Heart right ventricle (tissue), 16 donors: Measurements from ENCODE around the gene CACNG3. TPM values are rescaled to one million over a fixed set of nuclear protein-coding genes. Genes with fewer than 3 reads are reported as not detected.

Experiments
- ATAC-seq, 8 donors: fragments of 200-7000 bp; cut with Tn5 transposase; one replicate each; pipeline ENCODE4 v1.9.1; 2020; ENCODE audit warnings: mild to moderate bottlenecking in 8 of 8, moderate library complexity in 8 of 8, moderate number of reproducible peaks in 1 of 8
- DNase-seq, 2 donors: peaks; one replicate each; pipeline ENCODE4 v3.0.0-alpha.2; 2020
- H3K27ac ChIP-seq, 10 donors: fragments of 200-600 bp; sonication (generic) in 2 of 10; one replicate each; pipeline versions ENCODE4 v1.5.0 to v1.8.0; 2020 to 2022; ENCODE audit warnings: mild to moderate bottlenecking in 3 of 10
- H3K27me3 ChIP-seq, 7 donors: fragments of 200-600 bp; one replicate each; pipeline ENCODE4 v1.8.0; 2021 to 2022; ENCODE audit warnings: mild to moderate bottlenecking in 2 of 7
- H3K36me3 ChIP-seq, 9 donors: fragments of 200-600 bp; sonication (generic) in 1 of 9; one replicate each; pipeline versions ENCODE4 v1.5.0 to v1.8.0; 2020 to 2022; ENCODE audit warnings: mild to moderate bottlenecking in 2 of 9
- H3K4me1 ChIP-seq, 9 donors: fragments of 200-600 bp; sonication (generic) in 1 of 9; one replicate each; pipeline versions ENCODE4 v1.5.0 to v1.8.0; 2020 to 2022; ENCODE audit warnings: mild to moderate bottlenecking in 4 of 9
- H3K4me3 ChIP-seq, 10 donors: fragments of 200-600 bp; sonication (generic) in 2 of 10; one replicate each; pipeline versions ENCODE4 v1.5.0 to v1.8.0; 2020 to 2022; ENCODE audit warnings: mild to moderate bottlenecking in 7 of 10, moderate library complexity in 2 of 10
- H3K9me3 ChIP-seq, 11 donors: fragments of 200-600 bp in 10 of 11; sonication (generic) in 2 of 11; one replicate each; pipeline versions ENCODE4 v1.5.0 to v1.8.0; 2013 to 2022; ENCODE audit warnings: mild to moderate bottlenecking in 2 of 11, control low read depth in 1 of 11, moderate library complexity in 1 of 11
- WGBS, 2 donors: extraction: QIAGEN DNeasy Blood & Tissue Kit; methylation state at CpG; one replicate each; pipeline ENCODE4 v1.1.7; 2013; ENCODE audit warnings: inconsistent platforms in 1 of 2; 5-methylcytosine and 5-hydroxymethylcytosine counted together
- intact Hi-C, 10 donors: fragments of 100-400 bp; cut with DNase I; formaldehyde crosslinking; loops; one replicate each; pipeline versions ENCODE4 v1.11.1 to v1.14.2; 2022
- polyA plus RNA-seq, 2 donors: library from polyadenylated mRNA; stranded (reverse); fragments of 200-250 nt; gene quantifications; one replicate each; pipeline ENCODE4 v1.2.3, GENCODE V29; 2013
- total RNA-seq, 10 donors: library from RNA; stranded (reverse); fragmentation: NEBNext Ultra II Directional in 3 of 10; extraction: Animal tissue kit (Norgen Biotek cat#: 25700) in 3 of 10; gene quantifications; one replicate each; pipeline versions ENCODE4 v1.2.1 to v1.2.4, GENCODE V29; 2021 to 2023
- TF ChIP-seq, protein P1 (sequence below), 9 donors: fragments of 200-600 bp; sonication (generic) in 2 of 9; IDR thresholded peaks; one replicate each; pipeline versions ENCODE4 v1.5.0 to v1.8.0; 2021 to 2022; ENCODE audit warnings: antibody characterized with exemption in 9 of 9, mild to moderate bottlenecking in 5 of 9, moderate library complexity in 1 of 9
- donor health status: Arrhythmogenic right ventricular cardiomyopathy.
- donor health status: ischemic (EF 13 %, LVEDD 7.1; RV severe dilation, severe dysfunction).
- donor health status: healthy with polysubstance abuse.
- donor health status: DM: no; HTN: yes; CAD: no.
- donor health status: DM: no; HTN: no; CAD: no.
- donor health status: ischemic (EF 25% LVEDD 6.9; RV normal size, moderate dysfunction).
- donor health status: ischemic (EF 25% LVEDD 5.7; RV mildly dilated, moderate dysfunction).
- donor health status: healthy.
- donor health status: DM: yes; HTN: yes; CAD: no.
- donor health status: Ischemic cardiomyopathy.
- donor health status: ischemic (EF 35%, LVEDD 5.7; RV mildly dilated, moderate dysfunction).
- donor health status: nonischemic (EF 11% LVEDD 7.7; RV severe dilation, severe dysfunction).
- donor health status: DM: yes; HTN: yes; CAD: no.
- donor health status: PGD.
- donor health status: ischemic (EF 29% LVEDD 5.4; RV normal size, mild dysfunction).
- donor health status: nonischemic (EF 23%, LVEDD 6.1; RV moderate dilation, normal function).

Gene CACNG3
- total and polyA plus RNA-seq, 12 donors = not detected

DNA sequence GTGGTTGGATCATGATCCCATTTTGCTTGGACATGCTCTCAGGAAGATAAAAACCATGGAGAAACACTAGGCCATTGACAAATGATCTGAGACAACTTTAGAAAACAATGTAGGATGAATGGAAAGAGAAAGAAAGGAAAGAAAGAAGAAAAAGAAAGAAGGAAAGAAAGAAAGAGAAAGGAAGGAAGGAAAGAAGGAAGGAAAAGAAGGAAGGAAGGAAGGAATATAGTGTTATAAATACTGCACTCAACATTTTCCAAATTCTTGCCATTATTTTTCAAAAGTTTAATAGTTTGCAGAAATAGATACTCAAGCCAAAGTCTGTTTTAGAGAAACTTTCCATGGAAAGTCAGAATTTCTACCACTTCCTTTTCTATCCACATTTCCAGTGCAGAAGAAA is 39.2 kb upstream of the CACNG3 start:
- H3K27me3 ChIP-seq = no peaks in the 10 kb centered on the region
- H3K27ac ChIP-seq = no peak overlapping the region
- ATAC-seq (no peak), DNase-seq (no peak)
- peaks cover 0 to 4% (median 0%) of the 10 kb centered on the region in 9 donors for H3K4me1 ChIP-seq
- no peaks in the 10 kb centered on the region for H3K9me3 ChIP-seq
- no peak overlapping the region for H3K4me3 ChIP-seq
- intact Hi-C loops = loop anchor here in 1 of 10 donors (10.0 kb wide), 1 partner anchor 62 kb away; no protein-coding TSS in a partner anchor
- peaks cover 0 to 20% (median 0%) of the 10 kb centered on the region in 9 donors for H3K36me3 ChIP-seq
- TF ChIP-seq, protein P1, sequence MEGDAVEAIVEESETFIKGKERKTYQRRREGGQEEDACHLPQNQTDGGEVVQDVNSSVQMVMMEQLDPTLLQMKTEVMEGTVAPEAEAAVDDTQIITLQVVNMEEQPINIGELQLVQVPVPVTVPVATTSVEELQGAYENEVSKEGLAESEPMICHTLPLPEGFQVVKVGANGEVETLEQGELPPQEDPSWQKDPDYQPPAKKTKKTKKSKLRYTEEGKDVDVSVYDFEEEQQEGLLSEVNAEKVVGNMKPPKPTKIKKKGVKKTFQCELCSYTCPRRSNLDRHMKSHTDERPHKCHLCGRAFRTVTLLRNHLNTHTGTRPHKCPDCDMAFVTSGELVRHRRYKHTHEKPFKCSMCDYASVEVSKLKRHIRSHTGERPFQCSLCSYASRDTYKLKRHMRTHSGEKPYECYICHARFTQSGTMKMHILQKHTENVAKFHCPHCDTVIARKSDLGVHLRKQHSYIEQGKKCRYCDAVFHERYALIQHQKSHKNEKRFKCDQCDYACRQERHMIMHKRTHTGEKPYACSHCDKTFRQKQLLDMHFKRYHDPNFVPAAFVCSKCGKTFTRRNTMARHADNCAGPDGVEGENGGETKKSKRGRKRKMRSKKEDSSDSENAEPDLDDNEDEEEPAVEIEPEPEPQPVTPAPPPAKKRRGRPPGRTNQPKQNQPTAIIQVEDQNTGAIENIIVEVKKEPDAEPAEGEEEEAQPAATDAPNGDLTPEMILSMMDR (IDR thresholded peaks at IDR 0.05) = no peak

DNA sequence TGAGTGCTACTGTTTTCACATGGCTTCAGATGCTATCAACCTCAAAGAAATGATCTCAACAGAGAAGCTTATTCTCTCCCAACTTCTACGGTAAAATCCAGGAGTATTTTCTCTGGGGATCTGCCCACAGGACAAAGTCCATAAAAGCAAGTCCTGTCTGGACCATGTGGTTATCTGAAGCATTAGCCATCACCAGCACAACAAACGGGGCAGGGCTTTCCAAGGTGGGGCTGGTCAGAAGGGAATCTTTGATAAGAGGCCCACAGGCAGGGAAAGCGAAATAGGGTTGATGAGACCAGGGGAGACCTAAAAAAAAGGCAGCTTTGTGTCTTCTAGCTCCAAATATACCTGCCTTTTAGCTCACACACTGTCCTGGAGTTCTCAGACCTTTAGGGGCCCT is 38.7 kb upstream of the CACNG3 start:
- ATAC-seq = no peak
- intact Hi-C loops = loop anchor here in 1 of 10 donors (10.0 kb wide), 1 partner anchor 63 kb away; no protein-coding TSS in a partner anchor
- H3K27ac ChIP-seq = no peak overlapping the region

DNA sequence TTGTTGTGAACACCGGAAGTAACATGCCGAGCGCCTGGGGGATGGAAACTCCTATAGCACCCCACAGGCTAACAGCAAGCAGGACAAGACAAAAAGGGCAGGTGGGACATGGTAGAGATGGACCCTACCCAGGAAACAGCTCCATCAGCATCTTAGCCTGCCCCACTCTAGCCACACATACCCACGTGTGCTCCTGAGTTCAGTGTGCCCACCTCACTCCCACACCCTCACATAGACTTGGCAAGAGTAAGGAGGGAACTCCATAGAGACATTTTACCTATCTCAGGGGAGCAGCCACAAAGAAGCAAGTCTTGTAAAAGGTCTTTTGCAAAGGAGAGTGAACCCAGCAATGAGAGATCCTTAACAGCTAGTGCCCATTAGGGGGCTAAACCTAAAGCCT is 37.8 kb upstream of the CACNG3 start:
- TF ChIP-seq, protein P1 (IDR thresholded peaks at IDR 0.05) = no peak
- peaks cover 0 to 5% (median 0%) of the 10 kb centered on the region in 11 donors for H3K9me3 ChIP-seq
- peaks cover 0 to 20% (median 0%) of the 10 kb centered on the region in 9 donors for H3K36me3 ChIP-seq
- ATAC-seq (no peak), DNase-seq (no peak)
- intact Hi-C loops = loop anchor here in 1 of 10 donors (10.0 kb wide), 1 partner anchor 63 kb away; no protein-coding TSS in a partner anchor
- H3K27ac ChIP-seq = no peak overlapping the region
- no peak overlapping the region for H3K4me3 ChIP-seq
- H3K27me3 ChIP-seq = no peaks in the 10 kb centered on the region
- 90 to 93% methylated on average over 4 of the region's 4 CpGs for WGBS, 2 donors
- H3K4me1 ChIP-seq = peaks cover 0 to 4% (median 0%) of the 10 kb centered on the region in 9 donors

More for the DNA sequence above, 38.7 kb upstream of the CACNG3 start:
- no peak for DNase-seq
- Histone ChIP-seq H3K4me3 (no peak overlapping the region), H3K4me1 (peaks cover 0 to 4% (median 0%) of the 10 kb centered on the region in 9 donors), H3K27me3 (no peaks in the 10 kb centered on the region), H3K36me3 (peaks cover 0 to 20% (median 0%) of the 10 kb centered on the region in 9 donors), H3K9me3 (no peaks in the 10 kb centered on the region)
- TF ChIP-seq, protein P1 (IDR thresholded peaks at IDR 0.05) = no peak
- WGBS, 2 donors = 71 to 72% methylated on average over 3 of the region's 3 CpGs

DNA sequence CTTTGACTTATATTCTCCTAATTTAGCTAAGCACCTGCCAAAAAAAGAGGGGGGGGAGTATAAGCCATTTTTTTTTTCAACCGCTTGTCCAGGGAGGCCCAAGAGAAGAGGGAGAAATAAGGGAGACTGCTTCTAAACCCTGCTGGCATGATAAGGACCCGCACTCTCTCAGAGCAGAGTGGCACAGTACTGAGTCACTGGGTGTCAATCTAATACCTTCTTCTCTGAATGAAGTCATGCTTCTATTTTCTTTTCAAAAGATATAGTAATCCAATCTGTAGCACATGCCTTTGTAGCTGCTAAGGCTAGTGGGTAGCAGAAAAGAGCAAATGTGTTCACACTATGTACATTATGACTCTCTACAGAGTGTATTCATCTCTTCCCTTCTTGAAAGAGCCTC is 34.9 kb upstream of the CACNG3 start:
- H3K36me3 ChIP-seq = peaks cover 0 to 5% (median 0%) of the 10 kb centered on the region in 9 donors
- intact Hi-C loops = no loop called here
- H3K4me3 ChIP-seq = no peak overlapping the region
- no peaks in the 10 kb centered on the region for H3K27me3 ChIP-seq
- H3K4me1 ChIP-seq = peaks cover 0 to 4% (median 0%) of the 10 kb centered on the region in 9 donors
- ATAC-seq = peak in 4 of 8 donors; percentile 29 to 88 (median 48)
- no peak overlapping the region for H3K27ac ChIP-seq
- no peak for DNase-seq
- H3K9me3 ChIP-seq = peaks cover 0 to 6% (median 0%) of the 10 kb centered on the region in 11 donors
- TF ChIP-seq, protein P1 (IDR thresholded peaks at IDR 0.05) = no peak
- WGBS, 2 donors = 75 to 78% methylated on average over 2 of the region's 2 CpGs
